Inflammatory macrophage treated with lipopolysaccharide for 1 hour (primary cell): ENCODE results near the gene CDKN2D.
"Not testable (repeated sequence)": the region's sequence is repeated elsewhere in the genome, so short reads cannot be mapped to it uniquely, and the experiment has no call there.

Experiments used
- DNase-seq, 2 donors: peaks; one replicate each; pipeline ENCODE4 v3.0.0-alpha.2; 2020 to 2022

The CDKN2D gene

GRCh38 chr19:10580979-10581631 lies 12.3 kb upstream of the CDKN2D start:
- peak; percentile 78 to 99 for DNase-seq

GRCh38 chr19:10577951-10578350 lies 9.2 kb upstream of the CDKN2D start:
- no peak for DNase-seq

- no peak for DNase-seq
Measured at GRCh38 chr19:10575011-10575716, 6.4 kb upstream of the CDKN2D start.

GRCh38 chr19:10574462-10574861 lies 5.7 kb upstream of the CDKN2D start:
- no peak for DNase-seq

GRCh38 chr19:10573793-10574192 lies 5.0 kb upstream of the CDKN2D start:
- not testable (repeated sequence) for DNase-seq

- no peak for DNase-seq
Measured at GRCh38 chr19:10568062-10568825, 535 bp downstream of the CDKN2D start.

- DNase-seq, result no peak
Measured at GRCh38 chr19:10567656-10568055, 1.1 kb downstream of the CDKN2D start.

- DNase-seq, result peak; percentile 31 to 49
Measured at GRCh38 chr19:10566658-10567410, 1.9 kb downstream of the CDKN2D start.

- no peak for DNase-seq
Measured at GRCh38 chr19:10566408-10566657, 2.4 kb downstream of the CDKN2D start.

GRCh38 chr19:10565567-10566407 lies 3.0 kb downstream of the CDKN2D start, which contains the start of gene KRI1:
KRI1 (minus strand) TSS chr19:10566010; CDS start chr19:10565999, 11 bp downstream.
- DNase-seq, result peak; percentile 97 to 99

GRCh38 chr19:10565028-10565566 lies 3.7 kb downstream of the CDKN2D start:
- peak in 1 of 2 donors; percentile 39 for DNase-seq

GRCh38 chr19:10562609-10563008 lies 6.2 kb downstream of the CDKN2D start:
- no peak for DNase-seq

- no peak for DNase-seq
Measured at GRCh38 chr19:10560154-10560553, 8.6 kb downstream of the CDKN2D start.

- DNase-seq, result no peak
Measured at GRCh38 chr19:10557603-10558197, 11.1 kb downstream of the CDKN2D start.

- no peak for DNase-seq
Measured at GRCh38 chr19:10555610-10555973, 13.2 kb downstream of the CDKN2D start.

GRCh38 chr19:10554760-10555609 lies 13.8 kb downstream of the CDKN2D start:
- no peak for DNase-seq

- DNase-seq, result no peak
Measured at GRCh38 chr19:10553943-10554381, 14.8 kb downstream of the CDKN2D start.

GRCh38 chr19:10553087-10553667 lies 15.6 kb downstream of the CDKN2D start:
- no peak for DNase-seq

- DNase-seq, result no peak
Measured at GRCh38 chr19:10552510-10553053, 16.2 kb downstream of the CDKN2D start.
